CD4-positive, alpha-beta T cell treated with Interleukin-6 for 4 hours (primary cell): ENCODE data around the gene HACD2.
"Not testable (repeated sequence)": the region's sequence is repeated elsewhere in the genome, so short reads cannot be mapped to it uniquely, and the experiment has no call there.

Source experiments
- DNase-seq: peaks from one replicate; pipeline ENCODE4 v3.0.0-alpha.2; 2020; ENCODE audit warnings: mixed read lengths

Gene HACD2

GRCh38 chr3:123584988-123585937 lies at the start of gene HACD2:
Gene HACD2 (minus strand): TSS chr3:123585053. CDS start chr3:123585027, 26 bp downstream.
- DNase-seq = peak; percentile 95

- DNase-seq = no peak
Observed at GRCh38 chr3:123634149-123635051, 49.5 kb upstream of the HACD2 start.

- no peak for DNase-seq
Observed at GRCh38 chr3:123633530-123633929, 48.7 kb upstream of the HACD2 start.

GRCh38 chr3:123632161-123632655 lies 47.4 kb upstream of the HACD2 start:
- no peak for DNase-seq

- DNase-seq = no peak
Observed at GRCh38 chr3:123629747-123630047, 44.8 kb upstream of the HACD2 start.

- DNase-seq = no peak
Observed at GRCh38 chr3:123628996-123629746, 44.3 kb upstream of the HACD2 start.

GRCh38 chr3:123627673-123628670 lies 43.1 kb upstream of the HACD2 start:
- no peak for DNase-seq

- no peak for DNase-seq
Observed at GRCh38 chr3:123626881-123627280, 42.0 kb upstream of the HACD2 start.

GRCh38 chr3:123624302-123624701 lies 39.4 kb upstream of the HACD2 start:
- no peak for DNase-seq

GRCh38 chr3:123623346-123623880 lies 38.6 kb upstream of the HACD2 start:
- no peak for DNase-seq

- no peak for DNase-seq
Observed at GRCh38 chr3:123622766-123623165, 37.9 kb upstream of the HACD2 start.

GRCh38 chr3:123621850-123622189 lies 37.0 kb upstream of the HACD2 start:
- no peak for DNase-seq

- no peak for DNase-seq
Observed at GRCh38 chr3:123621186-123621849, 36.5 kb upstream of the HACD2 start.

GRCh38 chr3:123620343-123620742 lies 35.5 kb upstream of the HACD2 start:
- no peak for DNase-seq

GRCh38 chr3:123618768-123619484 lies 34.1 kb upstream of the HACD2 start:
- peak; percentile 12 for DNase-seq

GRCh38 chr3:123618076-123618708 lies 33.3 kb upstream of the HACD2 start:
- no peak for DNase-seq

GRCh38 chr3:123616593-123616992 lies 31.7 kb upstream of the HACD2 start:
- DNase-seq = no peak

GRCh38 chr3:123613543-123613942 lies 28.7 kb upstream of the HACD2 start:
- no peak for DNase-seq

- not testable (repeated sequence) for DNase-seq
Observed at GRCh38 chr3:123611674-123612073, 26.8 kb upstream of the HACD2 start.

GRCh38 chr3:123611082-123611481 lies 26.2 kb upstream of the HACD2 start:
- no peak for DNase-seq
